DMS79 (cell line): ENCODE measurements around the gene POGLUT2.

Experiments
- DNase-seq: peaks from one replicate; lab custom pipeline; 2025; lab: John Stamatoyannopoulos, UW

POGLUT2 gene

DNA sequence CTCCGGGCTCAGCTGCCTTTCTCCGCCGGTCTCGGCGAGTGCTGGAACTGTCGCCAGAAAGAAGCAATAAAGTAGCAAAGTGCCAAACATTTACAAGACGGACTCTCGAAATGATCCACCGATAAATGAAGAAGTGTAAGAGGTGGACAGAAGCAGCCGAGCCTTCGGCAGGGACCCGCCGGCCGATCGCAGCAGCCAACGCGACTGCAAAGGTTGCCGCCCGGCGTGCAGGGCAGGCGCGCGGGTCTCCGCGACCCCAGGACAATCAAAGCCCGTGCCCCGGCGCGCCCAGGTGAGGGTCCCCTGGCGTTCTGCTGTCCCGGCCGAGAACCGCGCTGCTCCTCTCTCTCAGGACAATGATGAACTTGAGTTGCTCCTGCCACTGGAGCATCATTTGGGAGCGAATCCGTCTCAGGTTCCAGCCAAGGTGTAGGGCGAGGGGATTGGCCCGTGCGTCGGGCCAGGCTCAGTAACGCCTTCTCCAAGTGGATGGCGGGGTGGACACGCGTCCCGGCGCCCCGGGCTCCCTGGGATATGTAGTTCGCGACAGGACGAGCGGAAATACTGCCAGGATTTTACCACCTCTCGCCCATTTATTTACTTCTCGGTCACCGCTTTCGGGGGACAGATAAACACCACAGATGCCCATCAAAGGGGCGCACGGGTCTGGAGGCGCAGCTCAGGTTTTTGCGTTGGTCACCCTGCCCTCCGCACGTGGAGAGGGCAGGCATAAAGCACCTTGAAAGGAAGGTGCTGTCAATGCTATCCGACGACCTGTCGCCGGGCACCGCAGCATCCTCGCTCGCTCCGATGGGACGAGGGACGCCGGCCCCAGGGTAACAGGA, at the start of gene POGLUT2, which contains the start of gene BIVM:
POGLUT2 (minus strand) TSS at position 396 of the 845 bp plus-strand sequence; CDS start at position 90, 306 bp downstream.
BIVM (plus strand) TSS at position 539 of the 845 bp plus-strand sequence. CDS start 8,149 bp downstream, outside the sequence.
- peak; percentile 97 for DNase-seq

DNA sequence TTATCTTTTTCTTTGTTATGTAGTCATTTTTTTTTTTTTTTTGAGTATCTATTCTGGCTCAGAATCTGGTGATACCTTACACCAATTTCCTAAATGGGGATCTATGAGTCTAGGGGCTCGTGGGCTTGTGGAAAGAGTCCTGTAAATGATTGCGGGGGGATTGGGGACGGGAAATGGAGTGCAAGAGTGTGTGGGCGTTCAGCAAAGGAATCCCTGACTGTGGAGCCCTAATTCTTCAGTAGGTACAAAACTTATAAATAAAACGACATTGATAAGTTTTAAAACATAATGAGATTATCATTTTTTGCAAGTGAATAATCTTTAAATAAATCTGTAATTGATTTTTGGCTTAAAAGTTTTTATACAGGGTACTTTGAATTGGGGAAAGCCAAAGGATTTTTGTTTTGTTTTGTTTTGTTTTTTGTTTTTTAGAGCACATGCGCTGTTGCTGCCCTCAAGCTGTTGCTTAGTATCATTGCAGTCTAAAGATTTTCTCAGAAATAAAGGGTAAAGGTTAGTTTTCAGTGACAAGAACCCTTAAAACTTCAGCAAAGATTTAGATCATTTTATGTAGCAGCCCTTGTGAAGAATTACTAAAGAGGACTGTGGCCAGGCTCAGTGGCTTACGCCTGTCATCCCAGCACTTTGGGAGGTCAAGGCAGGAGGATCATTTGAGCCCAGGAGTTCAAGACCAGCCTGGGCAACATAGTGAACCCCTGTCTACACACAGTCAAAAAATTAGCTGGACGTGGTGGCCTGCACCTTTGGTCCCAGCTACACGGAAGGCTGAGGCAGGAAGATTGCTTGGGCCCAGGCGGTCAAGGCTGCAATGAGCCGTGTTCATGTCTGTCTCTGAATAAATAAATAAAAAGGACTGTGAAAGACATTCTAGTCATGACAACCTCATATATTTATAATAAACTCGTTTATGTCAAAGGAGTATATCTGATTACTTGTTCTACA, 48.8 kb upstream of the POGLUT2 start:
- peak; percentile 42 for DNase-seq

DNA sequence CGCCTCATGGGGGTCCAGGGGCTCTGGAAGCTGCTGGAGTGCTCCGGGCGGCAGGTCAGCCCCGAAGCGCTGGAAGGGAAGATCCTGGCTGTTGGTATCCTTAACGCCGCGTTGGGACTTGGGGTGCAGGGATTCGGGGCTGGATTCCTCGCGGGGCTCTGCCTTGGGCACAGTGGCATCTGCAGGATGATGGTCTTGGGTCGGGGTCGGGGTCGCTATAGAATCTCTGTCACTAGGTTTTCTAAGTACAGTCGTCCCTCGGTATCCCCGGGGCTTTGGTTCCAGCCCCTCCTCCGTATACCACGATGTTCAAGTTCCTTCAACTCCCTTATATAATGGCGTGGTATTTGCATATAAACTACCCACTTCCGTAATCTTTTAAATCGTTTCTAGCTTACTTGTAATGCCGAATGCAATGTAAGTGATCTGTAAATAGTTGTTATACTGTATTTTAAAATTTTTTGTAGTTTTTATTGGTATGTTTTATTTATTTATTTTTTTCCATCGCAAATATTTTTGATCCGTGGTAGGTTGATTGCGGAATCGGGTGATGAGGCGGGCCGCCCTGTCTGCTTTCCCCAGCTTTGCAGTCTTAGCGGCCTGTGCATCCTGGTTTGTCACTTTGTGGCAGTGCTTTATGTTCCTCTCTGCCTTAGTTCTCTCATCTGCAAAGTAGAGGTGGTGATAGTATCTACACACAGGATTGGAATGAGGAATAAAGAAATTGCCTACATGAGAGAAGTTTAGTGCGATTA, 47.7 kb upstream of the POGLUT2 start:
- peak; percentile 44 for DNase-seq

DNA sequence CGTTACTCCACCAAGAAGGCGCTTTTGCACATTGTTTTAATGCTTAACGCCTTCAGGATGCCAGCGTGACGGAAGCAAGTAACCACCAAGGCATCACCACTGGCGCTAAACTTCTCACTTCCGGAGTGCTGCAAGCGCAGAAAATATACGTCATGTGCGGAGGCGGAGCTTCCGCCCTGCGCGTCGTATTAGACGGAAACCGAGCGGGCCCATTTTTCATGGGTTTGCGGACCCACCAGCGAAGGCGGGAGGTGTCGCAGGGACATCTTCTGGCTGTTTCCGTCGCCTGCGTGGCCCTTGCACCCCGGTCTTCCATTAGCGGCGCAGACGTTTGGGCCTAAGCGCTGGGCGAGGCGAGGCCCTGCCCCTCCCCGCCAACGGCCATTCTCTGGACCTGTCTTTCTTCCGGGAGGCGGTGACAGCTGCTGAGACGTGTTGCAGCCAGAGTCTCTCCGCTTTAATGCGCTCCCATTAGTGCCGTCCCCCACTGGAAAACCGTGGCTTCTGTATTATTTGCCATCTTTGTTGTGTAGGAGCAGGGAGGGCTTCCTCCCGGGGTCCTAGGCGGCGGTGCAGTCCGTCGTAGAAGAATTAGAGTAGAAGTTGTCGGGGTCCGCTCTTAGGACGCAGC, 47.0 kb upstream of the POGLUT2 start, which contains the start of gene ERCC5:
ERCC5 (plus strand) TSS at position 403 of the 631 bp plus-strand sequence. CDS start 235 bp downstream, outside the sequence.
- DNase-seq: peak; percentile 99

DNA sequence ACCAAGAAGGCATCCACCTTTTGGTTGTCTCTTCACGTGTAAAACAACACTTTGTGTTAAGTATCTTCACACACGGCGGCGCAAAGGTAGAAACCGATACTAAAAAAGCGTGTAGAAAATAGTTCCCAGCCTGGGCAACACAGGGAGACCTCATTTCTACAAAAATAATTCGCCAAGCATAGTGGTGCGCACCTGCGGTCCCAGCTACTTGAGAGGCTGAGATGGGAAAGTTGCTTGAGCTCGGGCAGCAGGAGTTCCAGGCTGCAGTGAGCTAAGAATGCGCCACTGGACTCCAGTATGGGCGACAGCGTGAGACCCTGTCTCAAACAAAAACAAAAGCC, 46.5 kb upstream of the POGLUT2 start:
- DNase-seq: no peak

DNA sequence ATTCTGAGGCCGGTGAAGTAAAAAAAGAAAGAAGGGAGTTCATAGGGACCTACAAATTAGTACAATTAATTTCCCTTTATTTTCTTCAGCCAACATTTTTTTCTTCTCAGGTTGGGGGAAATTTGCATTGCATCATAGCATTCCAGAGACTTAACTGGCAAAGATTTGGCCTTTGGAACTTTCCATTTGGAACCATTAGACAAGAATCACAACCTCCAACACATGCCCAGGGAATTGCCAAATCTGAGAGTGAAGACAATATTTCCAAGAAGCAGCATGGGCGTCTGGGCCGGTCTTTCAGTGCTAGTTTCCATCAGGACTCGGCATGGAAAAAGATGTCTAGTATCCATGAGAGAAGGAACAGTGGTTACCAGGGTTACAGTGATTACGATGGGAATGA, 40.7 kb upstream of the POGLUT2 start:
- no peak for DNase-seq

DNA sequence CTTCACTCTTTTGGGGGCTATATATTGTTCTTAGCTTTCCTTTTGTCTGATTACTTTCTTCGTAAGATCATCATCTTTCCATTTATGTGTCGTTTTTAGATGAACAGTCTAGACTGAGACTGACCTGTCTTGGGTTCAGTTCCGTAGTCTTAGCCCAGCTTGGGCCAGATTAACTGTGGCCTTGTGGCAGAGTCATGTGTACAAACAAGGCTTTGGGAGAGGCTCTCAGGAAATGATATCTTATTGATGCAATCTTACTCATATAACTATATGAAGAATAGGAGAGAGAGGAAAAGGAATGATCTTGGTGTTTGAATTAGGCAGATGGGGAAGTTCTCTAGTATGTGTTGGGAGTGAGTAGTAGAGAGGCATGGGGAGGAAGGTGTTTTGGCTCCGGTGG, 40.2 kb upstream of the POGLUT2 start:
- DNase-seq: no peak

DNA sequence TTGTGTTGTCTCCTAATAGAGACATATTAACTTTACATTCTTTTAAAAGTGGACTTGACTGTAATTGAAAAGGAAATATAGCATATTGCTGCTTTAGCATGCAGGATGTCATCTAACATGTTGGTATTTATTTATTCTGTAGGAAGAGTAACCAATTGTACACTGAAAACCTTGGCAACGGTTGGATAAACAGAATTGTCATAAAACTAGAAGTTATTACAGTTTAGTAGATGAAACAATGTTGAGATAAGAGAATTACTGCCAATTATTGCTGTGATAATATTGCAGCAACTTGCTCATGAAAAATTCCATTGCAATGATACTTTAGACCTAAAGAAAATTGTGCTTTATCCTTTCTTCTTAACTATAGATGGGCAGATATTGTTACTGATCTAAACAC, 39.5 kb upstream of the POGLUT2 start:
- no peak for DNase-seq

DNA sequence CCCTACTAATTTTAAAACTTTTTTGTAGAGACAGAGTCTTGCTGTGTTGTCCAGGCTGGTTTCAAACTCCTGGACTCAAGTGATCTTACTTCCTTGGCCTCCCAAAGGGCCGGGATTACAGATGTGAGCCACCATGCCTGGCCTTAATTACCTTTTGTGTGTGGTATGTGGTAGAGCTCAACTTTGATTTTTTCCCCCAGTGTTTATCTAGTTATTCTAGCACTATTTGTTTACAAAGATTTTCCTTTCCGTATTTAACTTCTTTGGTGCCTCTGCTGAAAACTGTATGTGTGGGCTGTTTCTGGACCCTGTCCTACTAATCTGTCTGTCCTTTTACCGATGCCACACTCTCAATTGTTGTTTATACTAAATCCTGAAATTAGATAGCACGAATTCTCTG, 37.7 kb upstream of the POGLUT2 start:
- DNase-seq: no peak

DNA sequence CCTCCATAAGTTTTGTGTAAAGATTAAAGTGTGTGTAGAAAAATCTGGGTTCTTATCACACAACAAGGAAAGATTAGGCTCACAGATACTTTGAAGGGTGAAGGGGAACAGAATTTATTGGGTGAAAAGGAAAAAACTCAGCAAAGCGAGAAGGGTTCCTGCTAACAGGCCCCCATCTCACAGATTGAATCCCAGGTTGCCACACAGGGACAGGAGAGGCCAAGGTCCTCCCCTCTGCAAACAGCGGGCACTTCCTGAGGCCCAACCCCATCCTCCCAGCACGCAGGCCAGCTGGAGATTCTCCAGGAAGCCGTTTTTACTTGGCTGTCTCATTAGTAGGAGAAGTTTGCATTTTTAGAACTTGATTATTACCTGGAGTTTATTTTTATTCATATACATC, 31.9 kb upstream of the POGLUT2 start:
- no peak for DNase-seq

DNA sequence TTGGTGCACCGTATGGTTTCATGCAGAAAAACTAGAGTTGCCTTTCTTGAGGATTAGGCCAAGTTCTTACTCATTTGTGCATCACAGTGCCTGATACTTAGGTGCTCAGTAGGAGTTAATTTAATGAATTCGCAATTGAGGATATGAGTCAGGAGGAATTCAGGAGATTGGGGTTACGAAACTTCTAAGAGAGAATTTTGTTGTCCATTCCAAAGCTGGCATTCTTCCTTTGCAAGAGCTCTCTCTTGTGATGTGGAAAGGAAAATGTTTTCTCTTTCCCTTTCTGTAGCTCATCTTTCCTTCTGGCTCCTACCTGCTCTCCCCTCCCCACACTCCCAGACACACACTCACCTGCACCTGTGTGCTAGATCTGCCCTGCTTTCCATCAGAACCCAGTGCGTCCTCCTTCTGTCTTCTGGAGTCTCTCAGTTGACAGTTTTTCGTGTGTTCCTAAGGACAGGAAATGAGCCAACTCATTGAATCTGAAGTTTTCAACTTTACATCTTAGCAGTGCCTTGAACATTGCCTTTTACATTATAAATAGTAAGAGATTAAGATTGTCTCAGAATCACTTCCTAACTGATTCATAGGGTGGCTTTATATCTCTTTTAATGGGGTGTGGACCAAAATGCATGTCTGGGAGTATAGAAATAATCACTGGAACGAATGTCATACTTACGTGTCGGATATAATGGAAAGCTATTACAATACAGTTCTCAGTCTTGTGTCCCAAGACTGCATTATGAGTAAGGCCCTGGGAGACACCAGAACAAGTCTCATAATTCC, 27.3 kb upstream of the POGLUT2 start:
- DNase-seq: no peak

DNA sequence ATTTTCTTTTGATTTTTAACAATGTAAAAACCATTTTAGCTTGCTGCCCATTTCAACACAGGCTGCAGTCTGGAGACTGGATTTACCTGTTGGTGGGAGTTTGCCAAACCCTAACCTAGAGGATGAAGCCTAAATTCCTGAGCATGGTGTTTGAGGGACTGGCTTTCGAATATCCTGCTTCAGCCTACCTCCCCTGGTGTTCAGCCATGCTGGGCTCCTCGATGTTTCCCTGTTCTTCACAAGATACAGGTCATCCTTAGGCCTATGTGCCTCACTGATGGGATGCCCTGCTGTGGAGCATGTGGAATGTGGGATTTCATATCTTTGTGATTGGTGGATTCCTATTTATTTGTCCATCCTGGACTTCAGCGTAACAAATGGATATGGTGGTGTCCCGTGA, 26.6 kb upstream of the POGLUT2 start:
- DNase-seq: no peak

DNA sequence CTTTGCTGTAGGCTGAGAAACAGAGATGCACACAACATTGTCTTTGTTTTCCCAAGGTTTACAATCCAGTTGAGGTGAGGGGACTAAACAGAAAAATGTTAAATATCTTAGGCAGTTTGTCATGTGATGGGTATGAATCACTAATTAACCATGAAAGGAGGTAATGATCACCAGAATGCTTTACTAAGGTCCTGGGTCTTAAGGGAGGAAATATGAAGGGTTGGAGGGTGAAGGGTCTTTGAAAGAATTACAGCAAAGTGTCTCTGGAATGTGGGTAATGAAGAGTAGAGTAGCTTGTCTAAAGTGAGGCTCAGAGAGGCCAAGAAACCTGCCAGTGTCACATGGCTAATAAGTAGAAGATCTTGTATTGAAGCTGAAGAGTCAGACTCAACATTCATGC, 19.1 kb upstream of the POGLUT2 start:
- no peak for DNase-seq

DNA sequence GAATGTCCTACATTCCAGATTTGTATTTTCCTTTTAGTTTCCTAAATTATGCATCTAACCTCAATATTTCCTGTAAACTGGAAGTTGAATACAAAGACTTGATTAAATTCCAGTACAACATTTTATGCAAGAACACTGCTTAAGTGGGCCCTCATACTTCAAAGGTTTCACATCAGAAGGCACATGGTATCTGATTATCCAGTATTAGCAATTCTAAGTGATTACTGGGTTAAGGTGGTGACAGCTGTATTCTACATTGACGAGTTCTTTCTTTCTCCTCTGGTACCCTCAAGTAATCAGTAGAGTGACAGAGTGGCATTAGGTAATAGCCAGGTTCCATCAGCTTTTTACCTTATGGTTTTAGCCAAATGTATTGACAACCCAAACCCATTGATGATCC, 18.5 kb upstream of the POGLUT2 start:
- DNase-seq: no peak

DNA sequence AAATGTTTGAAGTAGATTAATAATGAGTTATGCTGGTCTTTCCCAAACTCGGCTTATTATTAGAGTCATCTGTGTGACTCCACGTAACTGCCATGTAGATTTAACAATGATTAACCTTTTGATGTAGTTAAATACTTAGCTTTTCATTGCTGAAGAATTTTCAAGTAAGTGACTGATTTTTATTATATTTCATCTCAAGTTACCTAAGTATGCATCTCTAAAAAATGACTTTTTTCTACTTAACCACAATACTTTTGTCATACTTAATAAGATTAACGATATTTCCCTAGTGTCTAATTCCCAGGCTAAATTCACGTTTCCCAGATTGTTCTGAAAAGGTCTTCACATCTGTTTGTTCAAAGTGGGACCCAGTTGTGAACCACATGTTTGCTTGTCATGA, 17.9 kb upstream of the POGLUT2 start:
- no peak for DNase-seq

DNA sequence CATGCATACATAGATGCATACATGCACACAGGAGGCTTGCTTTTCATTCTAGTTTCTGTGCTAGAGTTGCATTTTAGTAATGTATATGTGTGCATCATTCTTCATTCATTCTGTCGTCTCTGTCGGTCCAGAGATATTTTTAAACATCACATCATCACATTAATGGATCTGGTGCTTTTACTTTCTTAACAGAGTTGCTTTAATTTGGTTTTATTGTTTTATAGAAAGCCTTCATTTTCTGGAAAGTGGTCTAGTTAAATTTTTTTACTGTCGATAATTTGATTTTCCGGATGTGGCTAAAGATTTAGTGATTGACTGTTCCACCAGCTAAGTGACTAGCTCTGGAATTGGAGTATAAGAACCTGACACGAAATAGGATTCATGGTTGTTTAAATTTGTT, 17.0 kb upstream of the POGLUT2 start:
- DNase-seq: no peak

DNA sequence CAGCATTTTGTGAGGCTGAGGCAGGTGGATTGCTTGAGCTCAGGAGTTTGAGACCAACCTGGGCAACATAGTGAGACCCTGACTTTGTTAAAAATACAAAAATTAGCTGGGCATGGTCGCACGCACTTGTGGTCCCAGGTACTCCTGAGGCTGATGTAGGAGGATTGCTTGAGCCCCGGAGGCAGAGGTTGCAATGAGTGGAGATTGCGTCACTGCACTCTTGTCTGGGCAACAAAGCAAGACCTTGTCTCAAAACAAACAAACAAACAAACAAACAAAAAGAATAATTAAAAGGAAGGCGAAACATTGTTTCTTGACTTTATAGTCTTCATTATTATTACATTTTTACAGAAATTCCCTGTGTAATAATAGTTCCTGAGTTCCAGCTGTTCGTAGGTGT, 16.0 kb upstream of the POGLUT2 start:
- DNase-seq: no peak

DNA sequence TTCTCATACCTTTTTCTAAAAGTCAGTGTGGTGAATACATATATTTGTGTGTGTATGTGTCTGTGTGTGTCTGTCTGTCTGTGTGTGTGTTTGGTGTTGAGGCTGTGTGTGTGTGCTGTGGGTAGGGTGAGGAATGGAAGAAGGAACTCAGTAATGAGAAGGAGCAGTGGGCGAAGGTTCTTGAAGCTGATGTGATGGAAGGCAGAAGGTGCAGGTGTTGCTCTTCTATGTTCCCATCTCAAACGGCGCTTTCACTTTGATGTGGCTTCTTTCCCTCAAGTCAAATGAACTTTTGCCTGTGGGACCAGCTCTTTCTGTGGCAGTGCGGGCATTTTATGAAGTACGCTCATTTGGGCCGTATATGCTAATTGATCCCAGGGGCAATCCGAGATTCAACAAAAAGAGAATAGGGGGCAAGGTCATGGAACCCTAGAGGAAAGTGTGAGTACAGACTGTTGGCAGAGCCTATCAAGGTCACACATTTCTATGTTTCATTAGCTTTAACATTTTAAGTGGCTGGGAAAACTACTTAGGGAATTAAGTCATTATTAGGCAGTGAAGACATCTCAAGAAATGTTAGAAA, 15.3 kb upstream of the POGLUT2 start:
- DNase-seq: no peak

DNA sequence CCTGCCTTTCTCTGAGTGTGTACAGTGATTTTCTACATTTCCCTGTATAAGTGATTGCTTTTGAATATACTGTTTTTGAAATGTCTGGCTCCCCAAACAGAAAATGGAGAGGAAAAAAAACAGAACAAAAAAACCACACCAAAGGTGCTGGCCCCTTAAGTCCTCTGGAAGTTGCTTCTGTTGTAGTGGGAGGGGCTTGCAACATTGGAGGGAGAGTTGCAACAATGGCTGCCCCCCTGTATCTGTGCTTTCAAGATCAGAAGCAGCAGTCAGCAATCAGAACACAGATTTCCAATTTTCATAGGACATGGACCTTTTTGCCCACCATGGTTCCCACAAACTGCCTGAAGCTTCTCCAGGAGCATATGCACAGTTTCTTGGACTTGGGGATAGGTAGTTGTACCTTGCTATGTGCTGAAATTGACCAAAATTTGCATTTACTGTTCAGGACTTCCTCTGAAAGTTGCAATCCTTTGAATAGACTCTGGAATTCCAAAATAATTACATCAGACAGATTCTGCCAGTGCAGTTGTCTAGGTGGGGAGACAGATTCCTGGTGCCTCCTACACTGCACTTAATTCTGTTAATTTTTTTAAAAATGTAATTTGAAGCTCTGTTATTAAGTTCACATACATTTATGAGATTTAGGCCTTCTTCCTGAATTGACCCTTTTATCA, 14.0 kb upstream of the POGLUT2 start:
- DNase-seq: no peak

DNA sequence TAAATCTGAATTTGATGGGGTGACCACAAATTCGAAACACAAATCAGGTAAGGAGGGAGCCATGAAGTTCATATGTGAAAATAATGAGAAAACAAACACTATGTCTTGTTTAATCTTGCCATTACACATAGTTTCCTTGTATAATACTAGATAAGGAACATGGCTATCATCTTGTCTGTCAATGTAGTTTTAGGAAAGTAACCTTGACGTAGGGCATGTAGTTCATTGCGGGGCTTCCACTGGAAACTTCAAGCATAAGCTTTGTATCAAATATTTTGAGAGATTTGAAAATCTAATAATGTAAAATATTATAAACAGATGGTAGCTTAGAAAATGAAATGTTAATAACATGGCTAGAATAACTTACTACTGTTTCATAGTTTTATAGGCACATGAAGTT, 8.9 kb upstream of the POGLUT2 start:
- DNase-seq: no peak
